ENCODE data around the gene DOK7.
"Not testable (repeated sequence)": the region's sequence is repeated elsewhere in the genome, so short reads cannot be mapped to it uniquely, and the experiment has no call there.

Gene DOK7

GRCh38 chr4:3533423-3533820, 70.3 kb downstream of the DOK7 start:
- TF ChIP-seq ZFX (IDR thresholded peaks at IDR 0.05; ENCODE audit: borderline replicate concordance) (no peak), CTCF (IDR thresholded peaks at IDR 0.05) (no peak)
- no peak overlapping the region for H3K27ac ChIP-seq

GRCh38 chr4:3535812-3536211, 72.7 kb downstream of the DOK7 start:
- H3K27ac ChIP-seq = not testable (repeated sequence)

GRCh38 chr4:3538906-3539305, 75.8 kb downstream of the DOK7 start:
- H3K27ac ChIP-seq = not testable (repeated sequence)

GRCh38 chr4:3543415-3543814, 80.3 kb downstream of the DOK7 start:
- not testable (repeated sequence) for H3K27ac ChIP-seq

Measured in 22Rv1 (cell line).